DOHH2 (cell line): ENCODE measurements around the gene SLC11A1.
A peak's percentile ranks its signal among the peaks of the same experiment; 100 is the strongest.

Experiments
- H3F3A ChIP-seq: fragments of 200-600 bp; sonication (generic), shearing (Covaris generic); 2 replicates; pipeline ENCODE4 v1.6.0; 2016; ENCODE audit warnings: antibody characterized with exemption, mild to moderate bottlenecking; ENCODE audit not compliant: control insufficient read depth, insufficient read depth
- H3K27ac ChIP-seq: fragments of 200-600 bp; sonication (generic); 2 replicates; pipeline ENCODE4 v1.5.1; 2014; ENCODE audit warnings: low read depth, mild to moderate bottlenecking, low read length, moderate library complexity
- H3K27me3 ChIP-seq: fragments of 200-600 bp; sonication (generic); 2 replicates; pipeline ENCODE4 v1.6.1; 2014; ENCODE audit warnings: mild to moderate bottlenecking, low read length, mixed read lengths; ENCODE audit not compliant: control insufficient read depth
- H3K36me3 ChIP-seq: fragments of 200-600 bp; sonication (generic); 2 replicates; pipeline ENCODE4 v1.6.1; 2014; ENCODE audit warnings: mild to moderate bottlenecking, low read length, moderate library complexity, mixed read lengths; ENCODE audit not compliant: control insufficient read depth
- H3K4me1 ChIP-seq: fragments of 200-600 bp; sonication (generic); 2 replicates; pipeline ENCODE4 v1.6.1; 2014; ENCODE audit warnings: mild to moderate bottlenecking, low read length, mixed read lengths; ENCODE audit not compliant: control insufficient read depth
- H3K4me2 ChIP-seq: fragments of 200-600 bp; sonication (generic); 2 replicates; pipeline ENCODE4 v1.6.0; 2014; ENCODE audit warnings: mild to moderate bottlenecking, low read length, moderate library complexity
- H3K4me3 ChIP-seq: fragments of 200-600 bp; sonication (generic); 2 replicates; pipeline ENCODE4 v1.5.1; 2014; ENCODE audit warnings: mild to moderate bottlenecking, low read length, mixed read lengths
- H3K79me2 ChIP-seq: fragments of 200-600 bp; sonication (generic); 2 replicates; pipeline ENCODE4 v1.6.1; 2014; ENCODE audit warnings: mild to moderate bottlenecking, low read length, mixed read lengths; ENCODE audit not compliant: control insufficient read depth
- H3K9me2 ChIP-seq: fragments of 200-600 bp; sonication (generic); replicated peaks from 2 replicates; pipeline ENCODE4 v1.6.1; 2014; ENCODE audit warnings: mild to moderate bottlenecking, low read length, mixed read lengths; ENCODE audit not compliant: control insufficient read depth
- H3K9me3 ChIP-seq: fragments of 200-600 bp; sonication (generic); 2 replicates; pipeline ENCODE4 v1.6.1; 2014; ENCODE audit warnings: antibody characterized with exemption, low read length, mixed read lengths; ENCODE audit not compliant: control insufficient read depth, insufficient read depth
- H4K20me1 ChIP-seq: fragments of 200-600 bp; sonication (generic); 2 replicates; pipeline ENCODE4 v1.6.0; 2014; ENCODE audit warnings: low read depth, mild to moderate bottlenecking, antibody characterized with exemption, low read length, moderate library complexity; ENCODE audit not compliant: control insufficient read depth, insufficient read depth
- CTCF ChIP-seq: fragments of 200-600 bp; sonication (generic); IDR thresholded peaks from one replicate; pipeline ENCODE4 v1.5.1; 2014; ENCODE audit warnings: antibody characterized with exemption, mild to moderate bottlenecking, low read depth, low read length; ENCODE audit not compliant: poor library complexity, severe bottlenecking
- EZH2phosphoT487 ChIP-seq: fragments of 200-600 bp; sonication (generic); IDR thresholded peaks from 2 replicates; pipeline ENCODE4 v1.6.1; 2017; ENCODE audit warnings: borderline replicate concordance, mild to moderate bottlenecking, antibody characterized with exemption, low read length, moderate library complexity, mixed read lengths

Gene SLC11A1

GRCh38 chr2:218397820-218398436 is 15.9 kb downstream of the SLC11A1 start:
- TF ChIP-seq EZH2phosphoT487 (no peak), CTCF (no peak)
- peak overlapping the region; percentile 90 for H3K4me3 ChIP-seq
- no peaks in the 10 kb centered on the region for H3K9me2 ChIP-seq
- H3K27ac ChIP-seq, result peak overlapping the region; percentile 92
- H3K4me1 ChIP-seq, result peaks cover 69% of the 10 kb centered on the region
- peaks cover 40% of the 10 kb centered on the region for H3K79me2 ChIP-seq
- H3K36me3 ChIP-seq, result peaks cover 22% of the 10 kb centered on the region
- H3K27me3 ChIP-seq, result no peaks in the 10 kb centered on the region
- no peaks in the 10 kb centered on the region for H4K20me1 ChIP-seq
- peak overlapping the region; percentile 94 for H3K4me2 ChIP-seq
- H3F3A ChIP-seq, result peaks cover 15% of the 10 kb centered on the region
- no peaks in the 10 kb centered on the region for H3K9me3 ChIP-seq

GRCh38 chr2:218398437-218399390 is 16.6 kb downstream of the SLC11A1 start:
- no peak for TF ChIP-seq CTCF
- TF ChIP-seq EZH2phosphoT487, result no peak
- Histone ChIP-seq H3K79me2 (peaks cover 47% of the 10 kb centered on the region), H3K4me2 (peak overlapping the region; percentile 94), H3K27ac (peak overlapping the region; percentile 92), H3K4me1 (peaks cover 73% of the 10 kb centered on the region), H3K4me3 (peak overlapping the region; percentile 90), H4K20me1 (no peaks in the 10 kb centered on the region), H3K36me3 (peaks cover 30% of the 10 kb centered on the region), H3F3A (peaks cover 15% of the 10 kb centered on the region), H3K9me3 (no peaks in the 10 kb centered on the region), H3K9me2 (no peaks in the 10 kb centered on the region), H3K27me3 (no peaks in the 10 kb centered on the region)

DNA sequence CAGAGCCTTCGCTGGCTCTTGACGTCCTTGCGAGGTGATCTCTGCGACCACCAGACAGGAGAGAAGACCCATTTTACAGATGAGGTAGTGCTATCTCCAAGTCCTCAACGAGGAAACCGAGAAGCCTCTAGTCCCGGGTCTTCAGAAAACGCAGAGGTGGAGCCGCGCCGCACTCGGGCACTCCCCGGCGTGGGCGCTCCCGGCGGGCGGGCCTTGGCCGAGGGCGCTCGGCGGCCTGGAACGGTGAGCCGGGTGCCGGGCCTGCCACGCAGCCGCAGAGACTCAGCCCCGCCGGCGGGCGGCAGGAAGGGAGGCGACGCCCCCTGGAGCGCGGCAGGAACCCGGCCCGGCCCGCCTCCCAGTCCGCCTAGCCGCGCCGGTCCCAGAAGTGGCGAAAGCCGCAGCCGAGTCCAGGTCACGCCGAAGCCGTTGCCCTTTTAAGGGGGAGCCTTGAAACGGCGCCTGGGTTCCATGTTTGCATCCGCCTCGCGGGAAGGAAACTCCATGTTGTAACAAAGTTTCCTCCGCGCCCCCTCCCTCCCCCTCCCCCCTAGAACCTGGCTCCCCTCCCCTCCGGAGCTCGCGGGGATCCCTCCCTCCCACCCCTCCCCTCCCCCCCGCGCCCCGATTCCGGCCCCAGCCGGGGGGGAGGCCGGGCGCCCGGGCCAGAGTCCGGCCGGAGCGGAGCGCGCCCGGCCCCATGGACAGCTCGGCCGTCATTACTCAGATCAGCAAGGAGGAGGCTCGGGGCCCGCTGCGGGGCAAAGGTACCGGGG is 17.5 kb downstream of the SLC11A1 start, which contains the start of gene CTDSP1:
Gene CTDSP1, plus strand, starts transcription at position 478 of the 776 bp plus-strand sequence. Its CDS starts 223 bp downstream, at position 701.
- Histone ChIP-seq H3K4me1 (peaks cover 78% of the 10 kb centered on the region), H3K9me2 (no peaks in the 10 kb centered on the region), H3K36me3 (peaks cover 39% of the 10 kb centered on the region), H3F3A (peaks cover 15% of the 10 kb centered on the region), H3K4me2 (peak within 1 kb of the TSS; percentile 94), H3K79me2 (peaks cover 47% of the 10 kb centered on the region), H3K4me3 (peak within 1 kb of the TSS; percentile 90), H3K27ac (peak within 1 kb of the TSS; percentile 92), H4K20me1 (no peaks in the 10 kb centered on the region), H3K27me3 (no peaks in the 10 kb centered on the region), H3K9me3 (no peaks in the 10 kb centered on the region)
- TF ChIP-seq EZH2phosphoT487, result no peak
- TF ChIP-seq CTCF, result no peak
